Measurements from ENCODE around the gene BLMH.

BLMH gene

GRCh38 chr17:30241051-30241450, 50.7 kb downstream of the BLMH start:
- no peak overlapping the region for H3K4me3 ChIP-seq
- no peaks in the 10 kb centered on the region for H3K9me3 ChIP-seq
- H3K27ac ChIP-seq, result no peak overlapping the region
- DNase-seq, result no peak
- H3K36me3 ChIP-seq, result no peaks in the 10 kb centered on the region
- H3K27me3 ChIP-seq, result peaks cover 0 to 46% of the 10 kb centered on the region in 2 donors
- peaks cover 0 to 21% (median 16%) of the 10 kb centered on the region in 4 donors for H3K4me1 ChIP-seq
- intact Hi-C loops (cut with DNase I; ENCODE audit: low total_unique reads), result no loop called here
- TF ChIP-seq, protein P1, sequence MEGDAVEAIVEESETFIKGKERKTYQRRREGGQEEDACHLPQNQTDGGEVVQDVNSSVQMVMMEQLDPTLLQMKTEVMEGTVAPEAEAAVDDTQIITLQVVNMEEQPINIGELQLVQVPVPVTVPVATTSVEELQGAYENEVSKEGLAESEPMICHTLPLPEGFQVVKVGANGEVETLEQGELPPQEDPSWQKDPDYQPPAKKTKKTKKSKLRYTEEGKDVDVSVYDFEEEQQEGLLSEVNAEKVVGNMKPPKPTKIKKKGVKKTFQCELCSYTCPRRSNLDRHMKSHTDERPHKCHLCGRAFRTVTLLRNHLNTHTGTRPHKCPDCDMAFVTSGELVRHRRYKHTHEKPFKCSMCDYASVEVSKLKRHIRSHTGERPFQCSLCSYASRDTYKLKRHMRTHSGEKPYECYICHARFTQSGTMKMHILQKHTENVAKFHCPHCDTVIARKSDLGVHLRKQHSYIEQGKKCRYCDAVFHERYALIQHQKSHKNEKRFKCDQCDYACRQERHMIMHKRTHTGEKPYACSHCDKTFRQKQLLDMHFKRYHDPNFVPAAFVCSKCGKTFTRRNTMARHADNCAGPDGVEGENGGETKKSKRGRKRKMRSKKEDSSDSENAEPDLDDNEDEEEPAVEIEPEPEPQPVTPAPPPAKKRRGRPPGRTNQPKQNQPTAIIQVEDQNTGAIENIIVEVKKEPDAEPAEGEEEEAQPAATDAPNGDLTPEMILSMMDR (IDR thresholded peaks at IDR 0.05), result no peak

GRCh38 chr17:30240177-30240576, 51.6 kb downstream of the BLMH start:
- H3K27me3 ChIP-seq, result peaks cover 0 to 54% of the 10 kb centered on the region in 2 donors
- TF ChIP-seq, protein P1 (IDR thresholded peaks at IDR 0.05), result no peak
- no peak overlapping the region for H3K4me3 ChIP-seq
- no peak for DNase-seq
- H3K9me3 ChIP-seq, result no peaks in the 10 kb centered on the region
- peaks cover 0 to 30% (median 24%) of the 10 kb centered on the region in 4 donors for H3K4me1 ChIP-seq
- no peak overlapping the region for H3K27ac ChIP-seq
- intact Hi-C loops (cut with DNase I; ENCODE audit: low total_unique reads), result no loop called here
- no peaks in the 10 kb centered on the region for H3K36me3 ChIP-seq

GRCh38 chr17:30239089-30239462, 52.7 kb downstream of the BLMH start:
- H3K4me1 ChIP-seq, result peaks cover 0 to 34% (median 28%) of the 10 kb centered on the region in 4 donors
- H3K27ac ChIP-seq, result no peak overlapping the region
- H3K4me3 ChIP-seq, result no peak overlapping the region
- no peak for DNase-seq
- H3K36me3 ChIP-seq, result no peaks in the 10 kb centered on the region
- H3K9me3 ChIP-seq, result no peaks in the 10 kb centered on the region
- H3K27me3 ChIP-seq, result peaks cover 0 to 58% of the 10 kb centered on the region in 2 donors
- intact Hi-C loops (cut with DNase I; ENCODE audit: low total_unique reads), result no loop called here
- TF ChIP-seq, protein P1 (IDR thresholded peaks at IDR 0.05), result no peak

- peaks cover 0 to 34% (median 28%) of the 10 kb centered on the region in 4 donors for H3K4me1 ChIP-seq
- no peak for DNase-seq
- TF ChIP-seq, protein P1 (IDR thresholded peaks at IDR 0.05), result no peak
- H3K27me3 ChIP-seq, result peaks cover 0 to 58% of the 10 kb centered on the region in 2 donors
- intact Hi-C loops (cut with DNase I; ENCODE audit: low total_unique reads), result no loop called here
- H3K9me3 ChIP-seq, result no peaks in the 10 kb centered on the region
- no peaks in the 10 kb centered on the region for H3K36me3 ChIP-seq
- H3K4me3 ChIP-seq, result no peak overlapping the region
- no peak overlapping the region for H3K27ac ChIP-seq
Observed at GRCh38 chr17:30238387-30239088, 53.2 kb downstream of the BLMH start.

DNA sequence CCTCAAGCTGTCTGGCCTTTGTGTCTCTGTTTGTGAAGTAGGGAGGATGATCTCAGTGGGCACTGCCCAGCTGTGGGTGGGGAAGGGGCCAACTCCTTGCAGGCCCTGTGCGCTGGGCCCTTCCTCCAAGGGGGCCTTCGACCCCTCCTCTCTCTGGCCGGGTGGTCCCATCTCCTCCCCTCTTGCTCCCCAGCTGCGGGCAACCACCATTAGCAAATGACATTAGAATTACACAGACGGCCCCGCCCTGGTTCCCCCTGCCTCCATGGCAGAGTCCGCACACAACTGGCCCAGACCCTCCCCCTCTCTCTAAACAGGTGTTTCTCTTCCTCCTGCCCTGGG, 53.8 kb downstream of the BLMH start:
- Histone ChIP-seq H3K27ac (no peak overlapping the region), H3K4me1 (peaks cover 0 to 34% (median 28%) of the 10 kb centered on the region in 4 donors), H3K4me3 (no peak overlapping the region), H3K9me3 (no peaks in the 10 kb centered on the region), H3K27me3 (peaks cover 0 to 62% of the 10 kb centered on the region in 2 donors), H3K36me3 (no peaks in the 10 kb centered on the region)
- intact Hi-C loops (cut with DNase I; ENCODE audit: low total_unique reads), result no loop called here
- TF ChIP-seq, protein P1 (IDR thresholded peaks at IDR 0.05), result no peak
- DNase-seq, result no peak

Data from tibial artery (tissue), 4 donors.